ENCODE results near the gene NEK2. TPM values are rescaled to one million over a fixed set of nuclear protein-coding genes. Genes with fewer than 3 reads are reported as not detected.
"Not testable (repeated sequence)": the region's sequence is repeated elsewhere in the genome, so short reads cannot be mapped to it uniquely, and the experiment has no call there.

The NEK2 gene
- total and polyA plus RNA-seq, 8 donors = 1.3 to 30.4 (median 15.4) TPM

GRCh38 chr1:211632117-211632807, 43.2 kb downstream of the NEK2 start:
- intact Hi-C loops (cut with DNase I) = no loop called here
- TF ChIP-seq CTCF (IDR thresholded peaks at IDR 0.05) = no peak

GRCh38 chr1:211631168-211631567, 44.3 kb downstream of the NEK2 start:
- Histone ChIP-seq H3K9me3 (no peaks in the 10 kb centered on the region), H3K4me3 (no peak overlapping the region), H3K27ac (no peak overlapping the region), H3K36me3 (no peaks in the 10 kb centered on the region), H3K27me3 (no peaks in the 10 kb centered on the region), H3K4me1 (peaks cover 0 to 8% of the 10 kb centered on the region in 2 donors)
- TF ChIP-seq CTCF (IDR thresholded peaks at IDR 0.05) = no peak
- DNase-seq (no peak), ATAC-seq (no peak)
- intact Hi-C loops (cut with DNase I) = no loop called here

More at GRCh38 chr1:211632117-211632807, 43.2 kb downstream of the NEK2 start:
- Histone ChIP-seq H3K36me3 (no peaks in the 10 kb centered on the region), H3K4me3 (no peak overlapping the region), H3K27me3 (no peaks in the 10 kb centered on the region), H3K9me3 (no peaks in the 10 kb centered on the region), H3K27ac (no peak overlapping the region), H3K4me1 (peaks cover 0 to 8% of the 10 kb centered on the region in 2 donors)
- DNase-seq (no peak), ATAC-seq (no peak)

GRCh38 chr1:211630236-211631081, 45.0 kb downstream of the NEK2 start:
- H3K9me3 ChIP-seq = no peaks in the 10 kb centered on the region
- no peaks in the 10 kb centered on the region for H3K36me3 ChIP-seq
- no peak overlapping the region for H3K4me3 ChIP-seq
- ATAC-seq (no peak), DNase-seq (no peak)
- intact Hi-C loops (cut with DNase I) = no loop called here
- H3K27me3 ChIP-seq = no peaks in the 10 kb centered on the region
- peaks cover 0 to 8% of the 10 kb centered on the region in 2 donors for H3K4me1 ChIP-seq
- no peak overlapping the region for H3K27ac ChIP-seq
- TF ChIP-seq CTCF (IDR thresholded peaks at IDR 0.05) = no peak

GRCh38 chr1:211628417-211628816, 47.0 kb downstream of the NEK2 start:
- TF ChIP-seq CTCF (IDR thresholded peaks at IDR 0.05) = no peak
- no peak for DNase-seq
- Histone ChIP-seq H3K4me1 (peaks cover 0 to 8% of the 10 kb centered on the region in 2 donors), H3K9me3 (no peaks in the 10 kb centered on the region), H3K27me3 (no peaks in the 10 kb centered on the region), H3K4me3 (no peak overlapping the region), H3K27ac (no peak overlapping the region), H3K36me3 (no peaks in the 10 kb centered on the region)
- intact Hi-C loops (cut with DNase I) = no loop called here
- no peak for ATAC-seq

GRCh38 chr1:211627259-211627658, 48.2 kb downstream of the NEK2 start:
- H3K4me1 ChIP-seq = peaks cover 0 to under 1% of the 10 kb centered on the region in 2 donors
- H3K36me3 ChIP-seq = no peaks in the 10 kb centered on the region
- H3K27ac ChIP-seq = no peak overlapping the region
- H3K9me3 ChIP-seq = no peaks in the 10 kb centered on the region
- intact Hi-C loops (cut with DNase I) = no loop called here
- TF ChIP-seq CTCF (IDR thresholded peaks at IDR 0.05) = no peak
- no peak overlapping the region for H3K4me3 ChIP-seq
- no peak for DNase-seq
- no peak for ATAC-seq
- H3K27me3 ChIP-seq = no peaks in the 10 kb centered on the region

GRCh38 chr1:211625866-211626265, 49.6 kb downstream of the NEK2 start:
- H3K27me3 ChIP-seq; H3K9me3 ChIP-seq; intact Hi-C loops (cut with DNase I): not testable (repeated sequence)

More at GRCh38 chr1:211625866-211626265, 49.6 kb downstream of the NEK2 start:
- H3K4me1 ChIP-seq, H3K36me3 ChIP-seq, H3K27ac ChIP-seq, H3K4me3 ChIP-seq, DNase-seq, ATAC-seq: not testable (repeated sequence)
